Glomerular endothelial cell (primary cell): Measurements from ENCODE around the gene CUL7. TPM values are rescaled to one million over a fixed set of nuclear protein-coding genes. Genes with fewer than 3 reads are reported as not detected.

Experiments
- total RNA-seq: library from RNA; depleted of rRNA; stranded (reverse); fragments of >200 nt; gene quantifications from 2 replicates; pipeline ENCODE4 v1.2.3, GENCODE V29; 2015

Gene CUL7
- total RNA-seq, 1 donor from 2014 or later, result 31.9 TPM

Other genes starting within 250 kb of the CUL7 start
- gene RPL7L1, start 174.2 kb downstream of the CUL7 start, total RNA-seq, result 93.3 and 108 TPM in 2 replicates
- not detected in 2 replicates for gene PTCRA, start 137.8 kb downstream of the CUL7 start, total RNA-seq
- 52.2 and 58.1 TPM in 2 replicates for gene CNPY3, start 124.4 kb downstream of the CUL7 start, total RNA-seq
- gene GNMT, start 93.1 kb downstream of the CUL7 start, total RNA-seq, result not detected in 2 replicates
- 22.3 and 22.5 TPM in 2 replicates for gene PEX6, start 74.7 kb downstream of the CUL7 start, total RNA-seq
- 56.4 and 60.8 TPM in 2 replicates for gene PPP2R5D, start 69.3 kb downstream of the CUL7 start, total RNA-seq
- 50.8 and 53.2 TPM in 2 replicates for gene MEA1, start 39.9 kb downstream of the CUL7 start, total RNA-seq
- gene KLHDC3, start 39.6 kb downstream of the CUL7 start, total RNA-seq, result 88.4 and 88.6 TPM in 2 replicates
- gene RRP36, start 32.2 kb downstream of the CUL7 start, total RNA-seq, result 83.9 and 99.2 TPM in 2 replicates
- gene MRPL2, start 5.6 kb upstream of the CUL7 start, total RNA-seq, result 18.2 and 29.3 TPM in 2 replicates
- 18.0 and 22.2 TPM in 2 replicates for gene KLC4, start 5.8 kb upstream of the CUL7 start, total RNA-seq
- gene PTK7, start 22.5 kb upstream of the CUL7 start, total RNA-seq, result 53.8 and 73.6 TPM in 2 replicates
- gene SRF, start 117.4 kb upstream of the CUL7 start, total RNA-seq, result 30.1 and 31.4 TPM in 2 replicates
- 42.1 and 49.7 TPM in 2 replicates for gene CUL9, start 128.3 kb upstream of the CUL7 start, total RNA-seq
- gene DNPH1, start 175.6 kb upstream of the CUL7 start, total RNA-seq, result 87.5 and 133 TPM in 2 replicates
- gene TTBK1, start 189.6 kb upstream of the CUL7 start, total RNA-seq, result 0.06 TPM in 1 of 2 replicates, not detected in the other
- gene SLC22A7, start 244.4 kb upstream of the CUL7 start, total RNA-seq, result not detected in 2 replicates